Loucy (cell line): ENCODE measurements around the gene P2RY2.

ENCODE experiments used
- CTCF ChIP-seq: fragments of 200-600 bp; sonication (generic); conservative IDR thresholded peaks from 2 replicates; pipeline ENCODE4 v1.5.1; 2014; ENCODE audit warnings: mild to moderate bottlenecking, antibody characterized with exemption, low read length
- EZH2phosphoT487 ChIP-seq: fragments of 200-600 bp; IDR thresholded peaks from 2 replicates; pipeline ENCODE4 v1.6.1; 2018; ENCODE audit warnings: antibody characterized with exemption, mild to moderate bottlenecking, moderate library complexity, borderline replicate concordance

- TF ChIP-seq CTCF, result no peak
- TF ChIP-seq EZH2phosphoT487, result no peak
Measured at GRCh38 chr11:73176874-73177155, 41.3 kb upstream of the P2RY2 start.
